GM12865 (cell line): ENCODE results near the gene DCHS1.

Experiments used
- DNase-seq: peaks from one replicate; pipeline ENCODE4 v3.0.0; 2010; ENCODE audit warnings: low read depth
- H3K4me3 ChIP-seq: 2 replicates; pipeline ENCODE4 v1.5.1; 2011; ENCODE audit warnings: mild to moderate bottlenecking, low read depth, low read length, control low read depth
- CTCF ChIP-seq: IDR thresholded peaks from 2 replicates; pipeline ENCODE4 v1.5.1; 2011; ENCODE audit warnings: low read length, control low read depth, low read depth, inconsistent platforms; ENCODE audit not compliant: insufficient read depth; ENCODE audit errors: missing control alignments

Gene DCHS1

DNA sequence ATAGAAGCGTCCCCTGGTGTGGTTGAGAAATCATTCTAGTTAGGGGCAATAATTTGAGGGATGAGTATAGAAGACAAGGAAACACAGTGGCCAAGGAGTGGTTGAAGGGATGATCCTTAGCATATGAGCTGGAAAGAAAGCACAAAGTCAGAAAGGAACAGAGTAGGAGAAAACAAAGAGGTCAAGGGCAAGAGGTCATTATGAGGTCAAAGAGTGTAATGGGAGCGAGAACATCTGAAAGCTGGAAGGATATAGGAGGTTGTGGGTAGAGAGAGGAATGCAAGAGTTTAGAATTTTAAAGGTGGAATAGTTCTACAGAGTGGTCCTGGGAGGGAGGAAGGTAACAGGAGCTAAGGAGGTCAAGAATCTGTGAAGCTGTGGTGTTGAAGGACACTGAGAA lies 2.0 kb downstream of the DCHS1 start:
- no peak for DNase-seq
- no peak overlapping the region for H3K4me3 ChIP-seq
- TF ChIP-seq CTCF = no peak

DNA sequence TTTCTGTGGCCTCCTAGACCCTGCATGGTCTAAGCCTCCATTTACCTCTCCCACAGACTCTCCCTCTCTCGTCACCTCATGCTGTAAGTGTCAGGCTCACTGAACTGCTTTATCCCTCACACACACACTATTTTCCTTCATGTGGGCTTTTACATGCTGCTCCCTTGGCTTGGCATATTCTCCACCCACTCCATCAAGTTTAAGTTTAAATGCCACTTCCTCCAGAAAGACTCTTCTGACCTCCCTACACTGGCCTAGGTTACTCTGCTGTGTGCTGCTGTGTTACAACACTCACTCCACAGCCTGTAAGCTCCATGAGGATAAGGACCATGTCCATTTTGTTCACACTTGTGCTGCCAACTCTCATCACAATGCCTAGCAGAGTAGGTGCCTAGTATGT lies 2.5 kb downstream of the DCHS1 start:
- no peak overlapping the region for H3K4me3 ChIP-seq
- TF ChIP-seq CTCF = no peak
- DNase-seq = no peak

DNA sequence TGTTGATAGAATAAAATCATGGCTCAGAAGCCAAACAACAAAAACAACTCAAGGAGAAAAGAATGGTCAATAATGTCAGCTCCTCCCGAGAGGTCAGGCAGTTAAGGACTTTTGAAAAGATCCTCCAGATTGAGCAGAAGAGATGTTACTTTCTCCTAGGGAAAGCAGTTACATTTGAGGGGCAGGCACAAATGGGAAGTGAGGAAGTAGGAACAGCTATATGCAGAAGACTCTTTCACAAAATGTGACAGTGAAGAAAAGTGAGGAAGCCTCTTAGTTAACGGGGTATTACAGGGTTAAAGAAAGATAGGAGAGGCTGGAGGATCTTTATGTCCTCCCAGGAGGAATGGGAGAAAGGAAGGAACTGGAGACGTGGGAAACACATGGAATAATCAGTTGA lies 3.4 kb downstream of the DCHS1 start:
- DNase-seq = no peak
- no peak for TF ChIP-seq CTCF
- no peak overlapping the region for H3K4me3 ChIP-seq

DNA sequence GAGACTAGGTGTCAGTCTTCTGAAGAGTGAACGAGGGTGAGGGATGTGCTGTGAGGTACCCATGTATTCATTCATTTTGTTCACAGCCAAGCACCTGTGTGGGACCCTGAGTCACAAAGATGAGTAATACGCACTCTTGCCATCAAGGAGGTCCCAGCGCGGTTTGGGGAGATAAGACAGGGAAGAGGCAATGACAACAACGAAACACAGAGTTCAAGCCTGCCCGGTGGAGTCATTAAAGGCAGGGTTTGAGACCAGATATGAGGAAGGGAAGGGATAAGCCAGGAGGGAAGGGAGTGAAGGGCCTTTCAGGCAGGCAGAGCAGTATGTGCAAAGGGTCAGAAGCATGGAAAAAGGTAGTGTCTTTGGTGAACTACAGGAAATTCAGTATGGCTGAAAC lies 4.6 kb downstream of the DCHS1 start:
- no peak overlapping the region for H3K4me3 ChIP-seq
- no peak for TF ChIP-seq CTCF
- no peak for DNase-seq

GRCh38 chr11:6650104-6650503 lies 5.5 kb downstream of the DCHS1 start:
- TF ChIP-seq CTCF = no peak
- H3K4me3 ChIP-seq = no peak overlapping the region
- DNase-seq = no peak

GRCh38 chr11:6648501-6648900 lies 7.1 kb downstream of the DCHS1 start:
- no peak for TF ChIP-seq CTCF
- no peak for DNase-seq
- no peak overlapping the region for H3K4me3 ChIP-seq

DNA sequence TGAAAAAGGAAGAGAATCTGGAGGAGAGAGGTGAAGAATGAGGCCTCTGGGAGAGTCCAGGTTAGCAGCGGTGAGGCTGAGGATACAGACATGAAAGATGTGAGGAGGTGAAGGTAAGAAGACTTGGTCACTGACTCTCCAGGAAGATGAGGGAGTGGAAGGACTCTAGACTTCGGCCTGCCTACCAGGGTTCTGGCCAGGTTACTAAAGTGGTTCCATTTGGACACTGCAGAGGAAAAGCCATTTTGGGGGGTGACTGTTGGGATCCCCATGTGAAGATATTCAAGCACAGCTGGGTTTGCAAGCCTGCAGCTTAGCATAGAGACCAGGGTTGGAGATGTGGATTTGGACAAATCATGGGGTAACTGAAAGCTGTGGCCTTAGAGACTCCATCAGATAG lies 7.8 kb downstream of the DCHS1 start:
- no peak overlapping the region for H3K4me3 ChIP-seq
- DNase-seq = no peak
- TF ChIP-seq CTCF = no peak
